K562 (cell line): ENCODE measurements around the gene ST6GALNAC3. TPM values are rescaled to one million over a fixed set of nuclear protein-coding genes. Genes with fewer than 3 reads are reported as not detected.

Experiments used
- ATAC-seq: fragments of 200-7000 bp; cut with Tn5 transposase; 3 replicates; pipeline ENCODE4 v1.9.1; 2020; ENCODE audit warnings: moderate library complexity
- BruUV-seq: library from RNA; stranded (reverse); fragments of 400-500 nt; replicated peaks from 2 replicates; lab custom pipeline; 2021; lab: Mats Ljungman, UMichigan
- CTCF ChIA-PET: fragments of 300-600 bp; formaldehyde crosslinking; extraction: SDS; loops from one replicate; lab custom pipeline; 2021; ENCODE audit warnings: low intra/inter-chr PET ratio; lab: Yijun Ruan, JAX
- POLR2A ChIA-PET: fragments of 300-600, 350-650 bp; sonication (Branson Sonifier 250); formaldehyde crosslinking; extraction: SDS; loops from one replicate; lab custom pipeline; 2021; ENCODE audit warnings: antibody characterized with exemption, inconsistent platforms; lab: Yijun Ruan, JAX
- DNase-seq, 4 experiments: peaks; one replicate each; pipeline versions ENCODE4 v3.0.0 to v3.0.0-alpha.2; 2011 to 2018; ENCODE audit warnings: low spot score in 3 of 4, mixed read lengths in 3 of 4; ENCODE audit errors: extremely low read depth in 1 of 4
- FAIRE-seq: peaks from 2 replicates; lab custom pipeline; 2011; peaks lifted over from hg19 to GRCh38; lab: Jason Lieb, UNC
- H2AFZ ChIP-seq: 2 replicates; pipeline ENCODE4 v1.6.0; 2011; ENCODE audit warnings: low read depth, low read length, control low read depth, inconsistent platforms
- H3K27ac ChIP-seq: fragments of 200-600 bp; 3 replicates; pipeline ENCODE4 v1.8.0; 2011; ENCODE audit warnings: low read depth, mild to moderate bottlenecking, control low read depth, inconsistent platforms, low read length, moderate library complexity, mixed read lengths; ENCODE audit errors: extremely low read depth
- H3K27me3 ChIP-seq, 2 experiments: fragments of 300-600 bp in 1 of 2; 2 replicates in 1 of 2; 3 replicates in 1 of 2; pipeline versions ENCODE4 v1.6.0 to v1.8.0; 2011; ENCODE audit warnings: inconsistent platforms in 2 of 2, low read length in 2 of 2, mild to moderate bottlenecking in 1 of 2, mixed read lengths in 1 of 2, moderate library complexity in 1 of 2; ENCODE audit not compliant: control insufficient read depth in 2 of 2, insufficient read depth in 2 of 2
- H3K36me3 ChIP-seq: fragments of 300-600 bp; 3 replicates; pipeline ENCODE4 v1.8.0; 2011; ENCODE audit warnings: mild to moderate bottlenecking, low read length, inconsistent platforms; ENCODE audit not compliant: control insufficient read depth, insufficient read depth
- H3K4me1 ChIP-seq, 2 experiments: fragments of 200-600 bp in 1 of 2; replicated peaks in 1 of 2; 2 replicates in 1 of 2; 3 replicates in 1 of 2; pipeline versions ENCODE4 v1.5.1 to v1.8.0; 2011; ENCODE audit warnings: inconsistent platforms in 2 of 2, low read length in 2 of 2, mild to moderate bottlenecking in 1 of 2, mixed read lengths in 1 of 2, moderate library complexity in 1 of 2; ENCODE audit not compliant: control insufficient read depth in 2 of 2, insufficient read depth in 2 of 2
- H3K4me2 ChIP-seq: 2 replicates; pipeline ENCODE4 v1.6.1; 2011; ENCODE audit warnings: low read length, control low read depth, inconsistent platforms, mixed read lengths; ENCODE audit not compliant: insufficient read depth
- H3K4me3 ChIP-seq: fragments of 200-600 bp; sonication (generic), shearing (Covaris generic); 2 replicates; pipeline ENCODE4 v1.5.1; 2016; ENCODE audit warnings: control low read depth, inconsistent platforms
- H3K79me2 ChIP-seq: fragments of 200-600 bp; 3 replicates; pipeline ENCODE4 v1.8.0; 2011; ENCODE audit warnings: low read length, inconsistent platforms; ENCODE audit not compliant: control insufficient read depth, insufficient read depth
- H3K9ac ChIP-seq, 2 experiments: 2 replicates each; pipeline versions ENCODE4 v1.6.0 to v1.6.1; 2011; ENCODE audit warnings: low read depth in 2 of 2, low read length in 2 of 2, control low read depth in 1 of 2, inconsistent platforms in 1 of 2, mild to moderate bottlenecking in 1 of 2, mixed read lengths in 1 of 2; ENCODE audit not compliant: insufficient read depth in 1 of 2
- H3K9me1 ChIP-seq: one replicate; pipeline ENCODE4 v1.6.0; 2011; ENCODE audit warnings: inconsistent platforms, mild to moderate bottlenecking, low read length, moderate library complexity; ENCODE audit not compliant: control insufficient read depth, insufficient read depth
- H3K9me3 ChIP-seq: replicated peaks from 2 replicates; pipeline ENCODE4 v1.5.1; 2011; ENCODE audit warnings: low read depth, low read length, inconsistent platforms; ENCODE audit not compliant: control insufficient read depth, insufficient read depth
- H4K20me1 ChIP-seq: replicated peaks from 2 replicates; pipeline ENCODE4 v1.6.1; 2011; ENCODE audit warnings: low read length, inconsistent platforms, mixed read lengths; ENCODE audit not compliant: control insufficient read depth, insufficient read depth
- ATF7 ChIP-seq: fragments of 450-650 bp; IDR thresholded peaks from 2 replicates; pipeline ENCODE4 v1.7.1; 2014; ENCODE audit warnings: mild to moderate bottlenecking, moderate library complexity
- BRCA1 ChIP-seq, 2 experiments: fragments of 450-650 bp in 1 of 2; sonication (generic) in 1 of 2; formaldehyde crosslinking in 1 of 2; IDR thresholded peaks; 2 replicates each; pipeline versions ENCODE4 v1.5.0 to v1.6.1; 2017 to 2020; ENCODE audit warnings: mild to moderate bottlenecking in 1 of 2, missing genetic modification reagents in 1 of 2
- ERF ChIP-seq: fragments of 450-650 bp; formaldehyde crosslinking; IDR thresholded peaks from 2 replicates; pipeline ENCODE4 v1.4.0; 2020; ENCODE audit warnings: mild to moderate bottlenecking, mixed read lengths
- ETV6 ChIP-seq, 3 experiments: fragments of 150-350 bp in 1 of 3; sonication (generic) in 1 of 3; formaldehyde crosslinking in 1 of 3; IDR thresholded peaks; 2 replicates each; pipeline versions ENCODE4 v1.6.1 to v1.8.0; 2014 to 2022; ENCODE audit warnings: borderline replicate concordance in 2 of 3, low read depth in 2 of 3, antibody characterized with exemption in 1 of 3, low read length in 1 of 3, mild to moderate bottlenecking in 1 of 3, missing genetic modification reagents in 1 of 3
- HIVEP1 ChIP-seq: fragments of 250-450 bp; sonication (Bioruptor Pico); IDR thresholded peaks from 2 replicates; pipeline ENCODE4 v1.4.0; 2020; ENCODE audit warnings: mild to moderate bottlenecking
- NRF1 ChIP-seq, 2 experiments: fragments of 450-650 bp; IDR thresholded peaks in 1 of 2; conservative IDR thresholded peaks in 1 of 2; 2 replicates each; pipeline ENCODE4 v1.6.1; 2014; ENCODE audit warnings: mild to moderate bottlenecking in 2 of 2
- PRPF4 ChIP-seq: fragments of 200-400 bp; formaldehyde crosslinking; IDR thresholded peaks from one replicate; pipeline ENCODE4 v1.6.1; 2017; ENCODE audit warnings: low read length, low read depth, mild to moderate bottlenecking; ENCODE audit not compliant: insufficient read depth, poor library complexity, severe bottlenecking
- SIX5 ChIP-seq, 2 experiments: IDR thresholded peaks; 2 replicates each; pipeline ENCODE4 v1.6.1; 2011; ENCODE audit warnings: low read length in 2 of 2, borderline replicate concordance in 1 of 2, low read depth in 1 of 2, mild to moderate bottlenecking in 1 of 2, moderate library complexity in 1 of 2; ENCODE audit not compliant: insufficient read depth in 1 of 2
- SMAD2 ChIP-seq: fragments of 150-350 bp; IDR thresholded peaks from 2 replicates; pipeline ENCODE4 v1.6.1; 2014; ENCODE audit warnings: low read depth, mild to moderate bottlenecking, low read length
- SMC3 ChIP-seq: conservative IDR thresholded peaks from 2 replicates; pipeline ENCODE4 v1.6.1; 2011; ENCODE audit warnings: low read depth, low read length, improper control_type of control experiment; ENCODE audit not compliant: insufficient read depth
- ZNF143 ChIP-seq: sonication (generic); formaldehyde crosslinking; IDR thresholded peaks from 2 replicates; pipeline ENCODE4 v1.9.0; 2022; ENCODE audit warnings: mild to moderate bottlenecking, missing genetic modification reagents
- ZNF232 ChIP-seq: sonication (generic); formaldehyde crosslinking; IDR thresholded peaks from 2 replicates; pipeline ENCODE4 v1.8.0; 2022; ENCODE audit warnings: mild to moderate bottlenecking, missing genetic modification reagents
- WGBS: fragments of 100-300 bp; shearing (Covaris generic); methylation state at CpG from one replicate; pipeline ENCODE4 v1.1.6; 2016; ENCODE audit warnings: low coverage, mixed read lengths; ENCODE audit not compliant: insufficient coverage; ENCODE audit errors: missing lambda C conversion rate; 5-methylcytosine and 5-hydroxymethylcytosine counted together
- in situ Hi-C: fragments of 300-500 bp; cut with MboI; formaldehyde crosslinking; loops from 4 replicates; pipeline ENCODE4 v1.15.0; 2018; ENCODE audit warnings: inconsistent platforms, mixed read lengths
- intact Hi-C: fragments of 100-400 bp; cut with micrococcal nuclease; formaldehyde crosslinking; loops from 2 replicates; pipeline ENCODE4 v1.14.2; 2022
- polyA plus RNA-seq, 8 experiments: library from polyadenylated mRNA; depleted of rRNA in 4 of 8; stranded (reverse) in 5 of 8; unstranded in 3 of 8; fragments of >200 nt; fragmentation: Nextera tagmentation in 2 of 8; fragmentation: Illumina TruSeq in 1 of 8; extraction: Ambion mirVana in 2 of 8; extraction: Trizol in 1 of 8; gene quantifications; 2 replicates each; pipeline versions ENCODE4 v1.2.1 to v1.2.3, GENCODE V29; 2011 to 2014; ENCODE audit warnings: inconsistent platforms in 1 of 8, missing spikeins in 1 of 8
- total RNA-seq, 7 experiments: library from RNA; depleted of rRNA in 6 of 7; stranded (reverse); fragments of >200 nt in 6 of 7; fragmentation: Illumina TruSeq in 2 of 7; extraction: Trizol in 2 of 7; gene quantifications; 2 replicates each; pipeline versions ENCODE4 v1.2.1 to v1.2.3, GENCODE V29; 2011 to 2021; ENCODE audit warnings: low replicate concordance in 1 of 7
- TF ChIP-seq, protein P1 (sequence below): fragments of 200-800 bp; sonication (Bioruptor generic); IDR thresholded peaks from 2 replicates; pipeline ENCODE4 v1.6.1; 2017; ENCODE audit warnings: missing genetic modification characterization, missing compliant biosample characterization
- TF ChIP-seq, protein P2 (sequence below): fragments of 250-450 bp; sonication (Bioruptor Pico); IDR thresholded peaks from 2 replicates; pipeline ENCODE4 v1.8.0; 2022; ENCODE audit warnings: inconsistent platforms, mild to moderate bottlenecking, moderate library complexity, borderline replicate concordance

The ST6GALNAC3 gene
- total and polyA plus RNA-seq, 9 of the 15 experiments (the other 6 are each of a cell fraction or from before 2014, with no cell fraction given): 0.04 to 0.29 (median 0.18) TPM; not detected in 6

DNA sequence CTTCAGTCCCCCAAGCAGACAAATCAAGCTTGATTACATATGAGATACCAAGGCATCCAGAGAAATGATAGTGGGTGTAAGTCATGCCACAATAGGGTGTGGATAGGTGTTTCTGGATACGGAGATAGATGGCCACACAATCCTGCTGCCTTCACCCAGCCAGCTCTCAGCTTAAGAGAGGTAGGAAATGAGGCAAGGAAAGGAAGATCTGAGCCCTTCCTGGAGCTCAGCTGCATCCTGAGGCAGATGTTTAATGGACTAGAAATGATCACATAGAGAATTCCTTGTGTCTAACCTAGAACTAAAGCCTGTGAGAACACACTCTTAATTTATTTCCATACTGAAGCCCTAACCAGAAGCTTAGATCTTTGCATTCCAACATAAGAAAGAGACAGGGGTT, 210.3 kb downstream of the ST6GALNAC3 start:
- no peak overlapping the region for H2AFZ ChIP-seq
- POLR2A ChIA-PET: no interaction called here
- FAIRE-seq: no peak

More for the DNA sequence above, 210.3 kb downstream of the ST6GALNAC3 start:
- H3K79me2 ChIP-seq: no peaks in the 10 kb centered on the region
- no TSS peak for BruUV-seq
- H3K4me3 ChIP-seq: no peak overlapping the region
- no peaks in the 10 kb centered on the region for H3K36me3 ChIP-seq
- no peak overlapping the region for H3K27ac ChIP-seq
- no peaks in the 10 kb centered on the region for H4K20me1 ChIP-seq
- 0% methylated on average over 1 of the region's 1 CpG for WGBS
- H3K9ac ChIP-seq: no peak overlapping the region
- in situ Hi-C loops: no loop called here
- no peaks in the 10 kb centered on the region for H3K27me3 ChIP-seq
- TF ChIP-seq, protein P1, sequence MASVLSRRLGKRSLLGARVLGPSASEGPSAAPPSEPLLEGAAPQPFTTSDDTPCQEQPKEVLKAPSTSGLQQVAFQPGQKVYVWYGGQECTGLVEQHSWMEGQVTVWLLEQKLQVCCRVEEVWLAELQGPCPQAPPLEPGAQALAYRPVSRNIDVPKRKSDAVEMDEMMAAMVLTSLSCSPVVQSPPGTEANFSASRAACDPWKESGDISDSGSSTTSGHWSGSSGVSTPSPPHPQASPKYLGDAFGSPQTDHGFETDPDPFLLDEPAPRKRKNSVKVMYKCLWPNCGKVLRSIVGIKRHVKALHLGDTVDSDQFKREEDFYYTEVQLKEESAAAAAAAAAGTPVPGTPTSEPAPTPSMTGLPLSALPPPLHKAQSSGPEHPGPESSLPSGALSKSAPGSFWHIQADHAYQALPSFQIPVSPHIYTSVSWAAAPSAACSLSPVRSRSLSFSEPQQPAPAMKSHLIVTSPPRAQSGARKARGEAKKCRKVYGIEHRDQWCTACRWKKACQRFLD (CRISPR knock-in tag): no peak
- TF ChIP-seq HIVEP1 (CRISPR knock-in tag): no peak
- TF ChIP-seq ZNF232 (CRISPR knock-in tag): no peak
- TF ChIP-seq PRPF4: no peak
- TF ChIP-seq SMC3: no peak
- TF ChIP-seq ETV6 (IDR thresholded peaks at IDR 0.05; ENCODE audit: borderline replicate concordance in 1 of 2, low read depth in 2 of 2, low read length in 1 of 2): no peak
- no peak for TF ChIP-seq ETV6 (CRISPR knock-in tag; IDR thresholded peaks at IDR 0.05; ENCODE audit: borderline replicate concordance)
- TF ChIP-seq SMAD2: no peak
- no peak for TF ChIP-seq SIX5 (IDR thresholded peaks at IDR 0.05; ENCODE audit: borderline replicate concordance in 1 of 2, insufficient read depth in 1 of 2, low read depth in 1 of 2, low read length in 2 of 2)
- TF ChIP-seq, protein P2, sequence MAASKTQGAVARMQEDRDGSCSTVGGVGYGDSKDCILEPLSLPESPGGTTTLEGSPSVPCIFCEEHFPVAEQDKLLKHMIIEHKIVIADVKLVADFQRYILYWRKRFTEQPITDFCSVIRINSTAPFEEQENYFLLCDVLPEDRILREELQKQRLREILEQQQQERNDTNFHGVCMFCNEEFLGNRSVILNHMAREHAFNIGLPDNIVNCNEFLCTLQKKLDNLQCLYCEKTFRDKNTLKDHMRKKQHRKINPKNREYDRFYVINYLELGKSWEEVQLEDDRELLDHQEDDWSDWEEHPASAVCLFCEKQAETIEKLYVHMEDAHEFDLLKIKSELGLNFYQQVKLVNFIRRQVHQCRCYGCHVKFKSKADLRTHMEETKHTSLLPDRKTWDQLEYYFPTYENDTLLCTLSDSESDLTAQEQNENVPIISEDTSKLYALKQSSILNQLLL (CRISPR knock-in tag): no peak
- no peak for TF ChIP-seq NRF1 (conservative IDR thresholded peaks at IDR 0.05 in 1 of 2, IDR thresholded peaks at IDR 0.05 in 1 of 2)
- no peak for TF ChIP-seq ATF7
- no peak for TF ChIP-seq ZNF143 (CRISPR knock-in tag)
- TF ChIP-seq ERF (CRISPR knock-in tag): no peak
- no peak for TF ChIP-seq BRCA1 (IDR thresholded peaks at IDR 0.05)
- TF ChIP-seq BRCA1 (CRISPR knock-in tag; IDR thresholded peaks at IDR 0.05): no peak
- CTCF ChIA-PET: no interaction called here
- H3K9me3 ChIP-seq: no peaks in the 10 kb centered on the region
- intact Hi-C loops: no loop called here
- H3K4me2 ChIP-seq: no peak overlapping the region
- no peak for DNase-seq
- H3K4me1 ChIP-seq: no peaks in the 10 kb centered on the region
- no peak for ATAC-seq
- no peaks in the 10 kb centered on the region for H3K9me1 ChIP-seq
